GM12872 (cell line): ENCODE data around the gene PCSK5.

ENCODE experiments used
- CTCF ChIP-seq: IDR thresholded peaks from 3 replicates; pipeline ENCODE4 v1.5.1; 2011; ENCODE audit warnings: low read depth, mild to moderate bottlenecking, low read length, moderate library complexity; ENCODE audit not compliant: insufficient read depth

PCSK5 gene

GRCh38 chr9:76269789-76270188 is 379.3 kb downstream of the PCSK5 start:
- no peak for TF ChIP-seq CTCF

- no peak for TF ChIP-seq CTCF
Measured at GRCh38 chr9:76271755-76272154, 381.3 kb downstream of the PCSK5 start.

GRCh38 chr9:76289042-76289441 is 398.6 kb downstream of the PCSK5 start:
- no peak for TF ChIP-seq CTCF

GRCh38 chr9:76289703-76290102 is 399.2 kb downstream of the PCSK5 start:
- TF ChIP-seq CTCF: no peak

GRCh38 chr9:76290555-76290954 is 400.1 kb downstream of the PCSK5 start:
- TF ChIP-seq CTCF: no peak

GRCh38 chr9:76292246-76292645 is 401.8 kb downstream of the PCSK5 start:
- no peak for TF ChIP-seq CTCF

GRCh38 chr9:76292658-76293057 is 402.2 kb downstream of the PCSK5 start:
- no peak for TF ChIP-seq CTCF

GRCh38 chr9:76294301-76294700 is 403.8 kb downstream of the PCSK5 start:
- no peak for TF ChIP-seq CTCF
